MM.1S (cell line): ENCODE measurements around the gene RGS16.
A peak's percentile ranks its signal among the peaks of the same experiment; 100 is the strongest.

Experiments used
- DNase-seq: peaks from one replicate; pipeline ENCODE4 v3.0.0-alpha.2; 2015
- H2AFZ ChIP-seq: fragments of 300-600 bp; sonication (generic); 2 replicates; pipeline ENCODE4 v1.6.0; 2016; ENCODE audit warnings: antibody characterized with exemption, low read length
- H3F3A ChIP-seq: fragments of 300-600 bp; sonication (generic); 2 replicates; pipeline ENCODE4 v1.6.1; 2016; ENCODE audit warnings: mild to moderate bottlenecking, antibody characterized with exemption, low read length, moderate library complexity, mixed read lengths; ENCODE audit not compliant: insufficient read depth
- H3K27ac ChIP-seq: fragments of 300-600 bp; sonication (generic); 2 replicates; pipeline ENCODE4 v1.5.1; 2016; ENCODE audit warnings: mild to moderate bottlenecking, low read length
- H3K27me3 ChIP-seq: fragments of 300-600 bp; sonication (generic); replicated peaks from 2 replicates; pipeline ENCODE4 v1.6.0; 2016; ENCODE audit warnings: low read length; ENCODE audit not compliant: insufficient read depth
- H3K36me3 ChIP-seq: fragments of 300-600 bp; sonication (generic); replicated peaks from 2 replicates; pipeline ENCODE4 v1.6.1; 2016; ENCODE audit warnings: mild to moderate bottlenecking, low read length, mixed read lengths; ENCODE audit not compliant: insufficient read depth
- H3K4me1 ChIP-seq: fragments of 300-600 bp; sonication (generic); 2 replicates; pipeline ENCODE4 v1.6.1; 2016; ENCODE audit warnings: low read length, mixed read lengths
- H3K4me2 ChIP-seq: fragments of 300-600 bp; sonication (generic); 2 replicates; pipeline ENCODE4 v1.6.0; 2016; ENCODE audit warnings: low read depth, low read length
- H3K4me3 ChIP-seq: fragments of 300-600 bp; sonication (generic); 2 replicates; pipeline ENCODE4 v1.5.1; 2016; ENCODE audit warnings: low read length, mixed read lengths
- H3K79me2 ChIP-seq: fragments of 300-600 bp; sonication (generic); 2 replicates; pipeline ENCODE4 v1.6.1; 2016; ENCODE audit warnings: mixed run types, low read length, mixed read lengths
- H3K9ac ChIP-seq: fragments of 300-600 bp; sonication (generic); 2 replicates; pipeline ENCODE4 v1.6.1; 2016; ENCODE audit warnings: low read length, mixed read lengths
- H3K9me2 ChIP-seq: fragments of 300-600 bp; sonication (generic); replicated peaks from 2 replicates; pipeline ENCODE4 v1.6.1; 2016; ENCODE audit warnings: mild to moderate bottlenecking, low read length, mixed read lengths; ENCODE audit not compliant: insufficient read depth
- H3K9me3 ChIP-seq: fragments of 300-600 bp; sonication (generic); replicated peaks from 2 replicates; pipeline ENCODE4 v1.6.1; 2016; ENCODE audit warnings: mild to moderate bottlenecking, low read length, mixed read lengths; ENCODE audit not compliant: insufficient read depth
- H4K20me1 ChIP-seq: fragments of 300-600 bp; sonication (generic); 2 replicates; pipeline ENCODE4 v1.6.1; 2016; ENCODE audit warnings: mild to moderate bottlenecking, low read length, moderate library complexity, mixed read lengths; ENCODE audit not compliant: insufficient read depth
- EZH2 ChIP-seq: fragments of 300-600 bp; sonication (generic); optimal IDR thresholded peaks from 2 replicates; pipeline ENCODE3; 2017; ENCODE audit warnings: low read depth, mild to moderate bottlenecking, antibody characterized with exemption, low read length, mixed read lengths
- EZH2phosphoT487 ChIP-seq: fragments of 300-600 bp; sonication (generic); IDR thresholded peaks from 2 replicates; pipeline ENCODE4 v1.6.1; 2018; ENCODE audit warnings: antibody characterized with exemption, low read length
- TF ChIP-seq, protein P1 (sequence below): fragments of 300-600 bp; sonication (generic); IDR thresholded peaks from 2 replicates; pipeline ENCODE4 v1.5.1; 2016; ENCODE audit warnings: antibody characterized with exemption, low read length, mixed read lengths

The RGS16 gene

GRCh38 chr1:182617734-182618351 lies 13.7 kb upstream of the RGS16 start:
- Histone ChIP-seq H2AFZ (no peak overlapping the region), H3K36me3 (no peaks in the 10 kb centered on the region), H3K9ac (no peak overlapping the region), H3K4me3 (no peak overlapping the region), H3K79me2 (no peaks in the 10 kb centered on the region), H3K9me3 (no peaks in the 10 kb centered on the region), H3K4me1 (peaks cover 20% of the 10 kb centered on the region), H3K27ac (no peak overlapping the region), H3K9me2 (no peaks in the 10 kb centered on the region), H4K20me1 (no peaks in the 10 kb centered on the region), H3K4me2 (no peak overlapping the region), H3K27me3 (peaks cover 19% of the 10 kb centered on the region), H3F3A (peaks cover 22% of the 10 kb centered on the region)
- no peak for DNase-seq
- TF ChIP-seq, protein P1, sequence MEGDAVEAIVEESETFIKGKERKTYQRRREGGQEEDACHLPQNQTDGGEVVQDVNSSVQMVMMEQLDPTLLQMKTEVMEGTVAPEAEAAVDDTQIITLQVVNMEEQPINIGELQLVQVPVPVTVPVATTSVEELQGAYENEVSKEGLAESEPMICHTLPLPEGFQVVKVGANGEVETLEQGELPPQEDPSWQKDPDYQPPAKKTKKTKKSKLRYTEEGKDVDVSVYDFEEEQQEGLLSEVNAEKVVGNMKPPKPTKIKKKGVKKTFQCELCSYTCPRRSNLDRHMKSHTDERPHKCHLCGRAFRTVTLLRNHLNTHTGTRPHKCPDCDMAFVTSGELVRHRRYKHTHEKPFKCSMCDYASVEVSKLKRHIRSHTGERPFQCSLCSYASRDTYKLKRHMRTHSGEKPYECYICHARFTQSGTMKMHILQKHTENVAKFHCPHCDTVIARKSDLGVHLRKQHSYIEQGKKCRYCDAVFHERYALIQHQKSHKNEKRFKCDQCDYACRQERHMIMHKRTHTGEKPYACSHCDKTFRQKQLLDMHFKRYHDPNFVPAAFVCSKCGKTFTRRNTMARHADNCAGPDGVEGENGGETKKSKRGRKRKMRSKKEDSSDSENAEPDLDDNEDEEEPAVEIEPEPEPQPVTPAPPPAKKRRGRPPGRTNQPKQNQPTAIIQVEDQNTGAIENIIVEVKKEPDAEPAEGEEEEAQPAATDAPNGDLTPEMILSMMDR = no peak
- no peak for TF ChIP-seq EZH2phosphoT487
- no peak for TF ChIP-seq EZH2

GRCh38 chr1:182617014-182617429 lies 12.8 kb upstream of the RGS16 start:
- TF ChIP-seq EZH2 (no peak), EZH2phosphoT487 (no peak)
- TF ChIP-seq, protein P1 = no peak
- Histone ChIP-seq H4K20me1 (no peaks in the 10 kb centered on the region), H3K36me3 (no peaks in the 10 kb centered on the region), H3K4me1 (peaks cover 20% of the 10 kb centered on the region), H3K9me3 (no peaks in the 10 kb centered on the region), H3K27me3 (peaks cover 19% of the 10 kb centered on the region), H3F3A (peaks cover 22% of the 10 kb centered on the region), H3K9ac (no peak overlapping the region), H3K4me2 (no peak overlapping the region), H3K79me2 (no peaks in the 10 kb centered on the region), H3K4me3 (no peak overlapping the region), H2AFZ (no peak overlapping the region), H3K9me2 (no peaks in the 10 kb centered on the region), H3K27ac (no peak overlapping the region)
- DNase-seq = no peak

DNA sequence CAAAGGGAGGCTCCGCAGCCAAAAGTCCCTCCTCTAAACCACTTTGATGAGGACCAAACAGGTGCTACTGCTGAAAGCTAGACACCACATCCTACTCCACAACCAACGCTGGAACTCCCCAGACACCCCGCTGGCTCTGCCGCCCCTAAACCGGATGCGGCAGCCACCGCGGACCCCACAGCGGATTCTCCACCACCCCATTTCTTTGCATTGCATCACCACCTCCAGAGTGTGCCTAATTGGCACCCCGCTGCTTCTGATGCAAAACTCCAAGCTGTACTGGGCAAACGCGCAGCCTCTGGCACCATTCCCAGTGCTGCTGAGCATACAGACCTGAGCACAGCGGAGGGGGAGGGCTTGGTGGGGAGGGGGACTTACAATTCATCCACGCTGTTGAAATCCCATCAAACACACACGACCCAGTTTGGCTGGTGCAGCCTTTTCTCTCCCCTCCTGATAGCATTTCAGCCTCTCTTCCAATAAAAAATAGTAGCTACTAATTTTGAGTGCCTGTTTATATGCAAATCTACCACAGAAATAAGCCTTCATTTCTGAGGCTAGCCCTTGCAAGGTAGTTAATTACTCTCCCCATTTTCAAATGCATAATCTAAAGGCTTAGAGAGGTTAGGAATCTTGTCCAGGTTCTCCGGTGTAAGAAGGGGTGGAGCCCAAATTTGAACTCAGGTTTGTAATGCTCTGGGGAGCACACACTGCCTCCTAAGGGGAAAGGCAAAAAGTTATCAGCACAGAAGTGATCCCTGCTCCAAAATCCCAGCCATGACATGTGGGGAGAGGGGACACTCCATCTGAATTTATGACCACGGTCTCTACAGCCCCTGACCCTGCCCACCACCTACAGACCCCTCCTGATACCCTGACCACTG lies 12.2 kb upstream of the RGS16 start:
- Histone ChIP-seq H3K79me2 (no peaks in the 10 kb centered on the region), H3K36me3 (no peaks in the 10 kb centered on the region), H3K27me3 (peaks cover 19% of the 10 kb centered on the region), H3K4me1 (peaks cover 20% of the 10 kb centered on the region), H3K27ac (peak overlapping the region; percentile 53; the same call in 1 of the 2 replicates), H4K20me1 (no peaks in the 10 kb centered on the region), H3K9me3 (no peaks in the 10 kb centered on the region), H3K4me2 (peak overlapping the region; percentile 93), H3K9ac (no peak overlapping the region), H2AFZ (0 out of 2 replicates have a peak overlapping the region, but pooled peaks have one; percentile 12), H3K9me2 (no peaks in the 10 kb centered on the region), H3F3A (peaks cover 22% of the 10 kb centered on the region), H3K4me3 (peak overlapping the region; percentile 23)
- TF ChIP-seq, protein P1 = peak; percentile 7; the same call in 1 of the 2 replicates
- no peak for TF ChIP-seq EZH2phosphoT487
- DNase-seq = peak; percentile 92
